HG02678 (cell line): Measurements from ENCODE around the gene BCL2A1.
"Not testable (repeated sequence)": the region's sequence is repeated elsewhere in the genome, so short reads cannot be mapped to it uniquely, and the experiment has no call there.

ENCODE experiments used
- ATAC-seq: cut with Tn5 transposase; IDR thresholded peaks from one replicate; pipeline ENCODE4 v1.9.1; 2021; ENCODE audit warnings: mild to moderate bottlenecking, moderate library complexity; ENCODE audit not compliant: unreplicated experiment

Gene BCL2A1

DNA sequence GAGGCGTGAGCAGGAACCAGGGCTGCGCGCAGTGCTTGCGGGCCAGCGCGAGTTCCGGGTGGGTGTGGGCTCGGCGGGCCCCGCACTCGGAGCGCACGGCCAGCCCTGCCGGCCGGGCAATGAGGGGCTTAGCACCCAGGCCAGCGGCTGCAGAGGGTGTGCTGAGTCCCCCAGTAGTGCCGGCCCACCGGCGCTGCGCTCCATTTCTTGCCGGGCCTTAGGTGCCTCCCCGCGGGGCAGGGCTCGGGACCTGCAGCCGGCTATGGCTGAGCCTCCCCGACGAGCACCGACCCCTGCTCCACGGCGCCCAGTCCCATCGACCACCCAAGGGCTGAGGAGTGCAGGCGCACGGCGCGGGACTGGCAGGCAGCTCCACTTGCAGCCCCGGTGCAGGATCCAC is 44.9 kb downstream of the BCL2A1 start:
- ATAC-seq: not testable (repeated sequence)

DNA sequence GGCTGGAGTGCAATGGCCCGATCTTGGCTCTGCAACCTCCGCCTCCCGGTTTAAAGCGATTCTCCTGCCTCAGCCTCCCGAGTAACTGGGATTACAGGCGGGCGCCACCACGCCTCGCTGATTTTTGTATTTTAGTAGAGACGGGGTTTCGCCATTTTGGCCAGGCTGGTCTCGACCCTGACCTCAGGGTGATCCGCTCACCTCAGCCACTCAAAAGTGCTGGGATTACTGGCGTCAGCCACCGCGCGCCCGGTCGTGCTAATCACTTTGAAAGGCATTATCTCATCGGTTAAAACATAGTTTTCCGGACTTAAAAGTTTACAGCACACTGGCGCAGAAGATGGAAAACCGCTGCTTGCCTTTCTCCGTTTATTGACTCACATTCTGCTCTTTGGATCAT is 46.6 kb downstream of the BCL2A1 start:
- no peak for ATAC-seq

DNA sequence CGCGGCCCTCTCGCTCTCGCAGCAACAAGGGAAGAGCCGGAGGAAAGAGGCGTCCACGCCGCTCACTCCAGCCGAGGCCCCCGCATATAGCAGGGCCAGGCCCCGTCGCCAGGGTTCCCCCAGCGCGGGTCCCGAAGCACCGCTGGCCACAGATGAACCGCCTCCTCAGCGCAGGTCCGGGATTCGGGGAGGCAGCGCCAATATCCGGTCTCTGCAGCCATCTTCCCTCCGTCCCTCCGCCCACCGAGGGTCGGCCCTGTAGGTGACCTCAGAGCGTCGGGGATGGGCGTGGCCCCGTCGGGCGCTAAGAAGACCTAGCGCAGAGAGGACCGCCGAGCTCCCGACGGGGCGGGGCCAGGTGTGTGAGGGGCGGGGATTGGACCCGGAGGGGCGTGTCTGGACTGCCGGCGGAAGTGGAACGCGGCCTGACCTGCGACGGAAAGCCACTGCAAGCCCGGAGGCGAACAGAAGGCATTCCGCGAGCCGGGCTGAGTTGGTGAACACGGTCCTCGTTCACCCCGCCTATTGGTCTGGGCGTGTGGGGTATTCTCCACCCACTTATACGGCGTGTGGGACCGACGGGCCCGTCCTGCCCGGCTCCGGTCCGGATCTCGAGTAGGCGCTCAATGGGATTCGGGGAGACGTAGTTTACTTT is 47.4 kb downstream of the BCL2A1 start:
- ATAC-seq: peak; percentile 97

DNA sequence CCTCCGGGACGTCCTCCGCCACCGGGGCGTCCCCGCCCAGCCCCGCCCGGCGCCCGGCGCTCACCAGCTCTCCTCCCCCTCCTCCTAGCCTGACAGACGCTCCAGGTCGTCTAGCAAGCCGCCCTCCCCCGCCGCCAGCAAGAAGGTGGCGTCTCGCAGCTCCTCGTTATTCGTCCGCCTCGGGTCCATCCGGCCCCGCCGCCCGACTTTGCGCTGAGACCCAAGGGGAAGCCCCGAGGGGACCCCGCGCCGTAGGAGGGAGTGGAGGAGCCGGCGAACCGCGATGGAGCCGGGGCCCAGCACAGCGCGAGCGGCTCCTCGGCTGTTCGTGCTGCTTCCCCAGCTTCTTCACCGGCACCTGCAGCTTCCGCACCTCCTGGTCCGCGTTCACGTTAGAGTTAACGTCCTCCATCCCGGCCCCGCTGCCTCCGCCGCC is 47.9 kb downstream of the BCL2A1 start:
- peak; percentile 33 for ATAC-seq

DNA sequence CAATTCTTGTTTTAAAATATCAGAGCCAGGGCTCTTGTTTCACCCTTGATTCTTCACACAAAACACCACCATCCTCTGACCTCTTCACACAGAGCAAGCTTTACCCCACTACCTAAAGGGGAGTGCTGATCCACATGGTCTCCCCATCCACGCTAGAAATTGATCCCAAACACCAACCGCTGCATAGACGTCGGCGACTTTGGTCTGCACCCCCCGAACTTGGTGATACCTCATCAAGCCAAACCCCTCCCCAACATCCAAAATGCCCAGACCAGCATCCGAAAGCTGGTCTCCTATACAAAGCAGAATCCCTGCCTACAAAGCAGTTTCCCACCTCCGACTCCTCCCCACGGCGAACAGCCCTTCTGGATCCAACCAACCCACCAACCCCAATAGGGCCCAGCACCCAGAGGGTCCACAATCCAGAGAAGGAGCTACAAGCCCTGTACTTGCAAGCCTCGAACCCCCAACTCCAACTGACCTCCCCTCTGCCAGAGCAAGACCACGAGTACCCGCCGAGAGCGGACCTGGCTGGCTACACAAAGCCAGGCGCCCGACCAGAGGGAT is 48.4 kb downstream of the BCL2A1 start:
- ATAC-seq: no peak

DNA sequence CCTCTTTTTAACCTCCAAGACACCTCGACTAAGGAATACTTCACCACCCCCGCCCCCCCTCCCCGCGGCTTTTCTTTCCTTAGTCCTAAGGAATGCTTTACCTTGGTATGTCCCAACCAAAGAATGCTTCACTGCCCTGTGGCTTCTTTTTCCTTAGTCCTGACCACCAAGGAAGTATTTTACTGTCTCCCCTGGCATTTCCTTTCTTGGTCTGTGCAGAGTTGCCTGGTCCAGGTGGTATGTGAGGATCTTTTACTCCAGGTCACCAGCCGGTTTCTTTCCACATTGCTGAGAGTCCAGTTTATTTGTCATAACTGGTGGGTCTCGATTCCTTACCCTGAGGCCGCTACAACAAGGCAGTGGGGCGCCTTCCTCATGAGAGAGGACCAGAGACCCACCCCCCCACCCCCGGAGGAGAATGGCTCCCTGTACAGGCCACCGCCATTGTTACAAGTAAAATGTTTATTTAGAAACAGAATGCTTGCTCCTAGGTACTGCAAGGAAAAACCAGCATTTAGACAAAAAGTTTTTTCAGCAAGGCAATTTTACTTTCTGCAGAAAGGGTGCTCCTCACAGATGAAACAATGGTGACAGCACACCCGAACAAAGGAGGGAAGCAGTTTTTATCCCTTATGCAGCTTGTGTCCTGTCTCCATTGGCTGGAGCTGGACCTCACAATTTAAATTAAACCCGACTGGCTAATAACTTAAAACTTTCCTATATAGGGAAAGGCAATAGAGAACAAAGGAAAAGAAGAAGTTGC is 51.1 kb downstream of the BCL2A1 start:
- ATAC-seq: no peak

DNA sequence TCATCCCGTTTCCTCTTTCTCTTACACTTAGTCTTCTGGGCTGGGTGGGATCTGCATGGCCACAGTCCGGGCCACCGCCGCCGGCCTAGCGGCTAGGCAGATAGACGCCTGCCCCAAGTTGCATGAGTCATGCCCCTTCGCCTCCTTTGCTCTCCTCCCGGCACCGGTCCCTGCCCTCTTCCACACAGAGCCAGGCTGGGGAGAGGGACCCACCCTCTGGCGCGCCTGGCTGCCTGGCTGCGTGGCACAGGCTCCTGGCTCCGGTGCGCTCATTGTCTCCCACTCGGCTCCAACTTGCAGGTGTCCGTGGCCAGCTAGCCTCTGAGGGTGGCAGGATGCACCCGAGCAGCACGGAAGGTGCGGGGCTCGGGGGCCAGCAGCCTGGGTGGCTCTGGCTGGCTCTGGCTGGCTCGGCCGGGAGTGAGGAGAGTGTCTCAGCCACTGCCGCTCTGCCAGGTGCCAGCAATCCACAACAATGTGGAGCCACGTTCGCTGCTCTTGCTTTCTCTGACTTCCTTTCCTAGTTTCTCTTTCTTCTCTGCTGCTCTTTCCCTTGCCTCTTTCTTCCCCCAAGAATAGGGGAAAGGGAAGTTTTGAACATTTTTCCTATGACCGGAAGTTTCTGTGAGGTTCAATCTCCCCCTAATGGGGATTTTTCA is 51.8 kb downstream of the BCL2A1 start:
- ATAC-seq: no peak

DNA sequence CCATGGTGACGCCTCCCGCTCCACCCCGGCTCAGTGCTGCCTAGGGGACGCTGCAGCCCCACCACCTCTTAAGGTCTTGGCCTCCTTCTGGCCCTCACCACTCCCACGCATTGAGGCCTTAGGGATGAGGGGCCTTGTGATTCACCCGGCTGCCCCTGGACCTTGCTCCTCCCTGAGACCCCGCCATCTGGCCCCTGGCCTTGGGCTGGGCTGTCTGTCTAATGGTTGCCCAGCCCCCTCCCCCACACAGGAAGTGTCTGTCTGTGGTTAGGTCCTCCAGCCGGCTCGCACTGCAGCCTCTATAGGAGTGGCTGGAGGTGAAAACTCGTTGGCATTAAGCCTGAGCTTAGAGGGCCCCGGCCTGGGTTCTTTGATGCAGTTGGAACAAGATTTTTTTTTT is 52.7 kb downstream of the BCL2A1 start:
- ATAC-seq: no peak

DNA sequence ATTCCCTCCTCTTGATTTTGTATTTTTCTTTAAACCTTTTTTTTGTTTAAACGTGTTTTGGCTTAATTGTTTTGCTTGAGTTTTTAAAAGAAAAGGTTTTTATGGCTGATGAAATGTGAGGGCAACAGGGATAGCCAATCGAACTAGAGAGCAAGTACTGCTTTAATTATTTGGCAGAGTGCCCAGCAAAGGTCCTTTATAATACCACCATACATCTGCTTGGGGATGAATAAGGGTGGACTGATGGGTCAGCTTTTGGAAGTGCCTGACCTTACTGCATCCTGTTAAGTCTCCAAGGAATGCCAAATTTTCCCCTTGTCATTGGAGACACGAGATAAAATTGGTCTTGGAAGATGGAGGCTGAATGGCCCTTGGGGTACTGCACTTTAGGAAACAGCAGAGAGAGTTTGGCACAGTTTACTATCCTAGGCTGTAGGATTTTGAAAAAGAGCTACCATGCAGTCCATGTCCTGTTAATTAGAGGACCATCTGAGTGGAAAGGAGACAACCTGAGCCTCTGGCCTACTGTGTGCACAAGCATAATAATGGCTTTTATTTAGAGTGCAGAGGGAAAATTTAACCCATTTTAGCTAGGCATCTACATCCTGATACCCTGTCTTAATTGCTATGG is 54.4 kb downstream of the BCL2A1 start:
- no peak for ATAC-seq

DNA sequence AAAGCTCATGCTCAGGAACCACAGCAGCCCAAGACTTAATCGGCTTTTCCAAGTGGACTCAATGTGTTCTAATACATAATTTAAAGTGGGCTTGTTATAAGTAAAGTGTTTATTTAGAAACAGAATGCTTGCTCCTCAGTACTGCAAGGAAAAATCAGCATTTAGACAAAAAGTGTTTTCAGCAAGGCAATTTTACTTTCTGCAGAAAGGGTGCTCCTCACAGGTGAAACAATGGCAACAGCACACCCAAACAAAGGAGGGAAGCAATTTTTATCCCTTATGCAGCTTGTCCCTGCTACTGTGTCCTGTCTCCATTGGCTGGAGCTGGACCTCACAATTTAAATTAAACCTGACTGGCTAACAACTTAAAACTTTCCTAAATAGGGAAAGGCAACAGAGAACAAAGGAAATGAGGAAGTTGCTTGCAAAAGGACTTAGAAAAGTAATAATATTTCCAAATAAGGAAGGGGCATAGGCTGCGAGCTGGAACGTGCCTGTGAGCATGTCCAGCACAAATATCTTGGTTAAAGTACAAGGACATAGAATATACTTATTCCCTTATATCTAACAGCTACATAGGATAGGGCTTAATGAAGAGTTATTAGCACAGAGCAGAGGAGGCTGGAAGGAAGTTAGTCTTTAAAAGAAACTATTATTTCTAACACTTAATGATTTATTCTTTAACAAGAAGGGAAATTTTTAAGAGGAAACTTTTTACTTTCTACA is 55.1 kb downstream of the BCL2A1 start:
- not testable (repeated sequence) for ATAC-seq

DNA sequence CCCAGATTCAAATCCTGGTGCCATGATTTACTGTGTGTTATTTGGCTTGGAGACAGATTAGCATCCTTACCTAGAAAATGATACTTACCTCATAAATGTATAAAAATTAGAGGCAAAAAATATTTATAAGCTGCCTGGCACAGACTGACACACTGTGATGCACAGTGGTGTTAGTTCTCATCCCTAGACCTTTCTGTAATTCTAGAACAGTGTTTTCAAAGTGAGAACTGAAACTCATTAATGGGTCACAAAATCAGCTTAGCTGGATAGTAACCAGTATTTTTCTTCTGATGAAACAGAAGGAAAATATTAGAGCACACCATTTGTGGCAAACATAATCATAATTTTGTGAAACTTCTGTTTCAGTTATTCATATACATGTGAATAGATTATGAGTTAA is 56.3 kb downstream of the BCL2A1 start:
- no peak for ATAC-seq
